Right ventricle myocardium superior (tissue), 1 donor: ENCODE data around the gene IMMP1L. TPM values are rescaled to one million over a fixed set of nuclear protein-coding genes. Genes with fewer than 3 reads are reported as not detected.
A peak's percentile ranks its signal among the peaks of the same experiment; 100 is the strongest.
"Not testable (repeated sequence)": the region's sequence is repeated elsewhere in the genome, so short reads cannot be mapped to it uniquely, and the experiment has no call there.

Experiments used
- ATAC-seq: fragments of 200-7000 bp; cut with Tn5 transposase; one replicate; pipeline ENCODE4 v1.9.1; 2020; ENCODE audit warnings: mild to moderate bottlenecking; ENCODE audit not compliant: poor library complexity
- DNase-seq: peaks from one replicate; pipeline ENCODE4 v3.0.0-alpha.2; 2020
- intact Hi-C: fragments of 100-400 bp; cut with DNase I; formaldehyde crosslinking; loops from one replicate; pipeline ENCODE4 v1.11.2; 2022
- long read RNA-seq: library from polyadenylated mRNA; unstranded; transcript quantifications from one replicate; pipeline ENCODE4 v2.0.0, GENCODE V29; 2021
- total RNA-seq: library from RNA; stranded (reverse); fragmentation: NEBNext Ultra II Directional; extraction: Animal tissue kit (Norgen Biotek cat#: 25700); gene quantifications from one replicate; pipeline ENCODE4 v1.2.1, GENCODE V29; 2021
- donor health status: DM: no; HTN: yes; CAD: no; lungs with severe emphysema.

Gene IMMP1L, protein sequence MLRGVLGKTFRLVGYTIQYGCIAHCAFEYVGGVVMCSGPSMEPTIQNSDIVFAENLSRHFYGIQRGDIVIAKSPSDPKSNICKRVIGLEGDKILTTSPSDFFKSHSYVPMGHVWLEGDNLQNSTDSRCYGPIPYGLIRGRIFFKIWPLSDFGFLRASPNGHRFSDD
- 20.3 TPM for total RNA-seq
- long read RNA-seq, transcript IMMP1L-213 (3 exons, 314 nt) = major isoform, 5 of 10 reads
- long read RNA-seq, partial matches to known transcripts = 0 of 10 reads
- long read RNA-seq, other reads (novel, unspliced or antisense) = 2 of 10 reads

DNA sequence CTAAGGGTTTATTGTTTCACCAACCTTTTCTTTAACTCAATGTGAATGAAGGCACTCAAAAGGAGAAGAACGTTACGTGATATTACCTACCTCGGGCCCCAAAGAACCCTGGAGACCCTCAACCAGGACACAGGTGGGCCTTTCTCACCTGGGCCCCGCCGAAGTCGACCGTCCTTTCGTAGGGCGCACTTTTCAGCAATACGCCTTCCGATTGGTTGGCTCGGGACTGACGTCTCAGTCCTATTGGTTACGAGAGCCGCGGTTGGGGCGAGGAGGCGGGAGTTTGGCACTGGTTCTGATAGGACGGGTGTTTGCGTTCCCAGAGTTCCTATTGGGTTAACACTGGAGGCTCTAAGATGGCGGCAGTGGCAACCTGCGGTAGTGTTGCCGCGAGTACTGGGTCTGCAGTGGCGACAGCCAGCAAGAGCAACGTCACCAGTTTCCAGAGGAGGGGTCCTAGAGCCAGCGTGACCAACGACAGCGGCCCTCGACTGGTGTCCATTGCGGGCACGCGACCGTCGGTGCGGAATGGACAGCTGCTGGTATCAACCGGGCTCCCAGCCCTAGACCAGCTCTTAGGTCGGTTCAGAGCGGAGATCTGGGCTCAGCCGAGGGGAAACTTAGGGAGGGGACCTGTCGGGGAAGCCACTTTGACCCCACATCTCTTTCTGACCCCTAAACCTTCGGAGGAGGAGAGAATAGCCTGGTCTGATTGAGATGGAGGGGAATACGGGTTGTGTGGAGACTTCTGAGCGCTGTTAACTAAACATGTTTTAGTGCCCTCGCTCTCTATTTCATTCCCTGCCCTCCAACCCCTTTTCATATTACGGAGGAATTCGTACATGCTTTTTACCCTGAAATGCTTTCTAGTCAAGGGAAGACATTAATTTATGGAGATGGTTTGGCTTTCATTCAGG lies at the start of gene IMMP1L, which contains the start of gene ELP4:
Gene IMMP1L, minus strand, starts transcription at position 194 of the 917 bp plus-strand sequence. CDS start 46,346 bp downstream, outside the sequence.
Gene ELP4, plus strand, starts transcription at position 339 of the 917 bp plus-strand sequence. Its CDS starts 18 bp downstream, at position 357.
- intact Hi-C loops = no loop called here
- peak; percentile 100 for ATAC-seq
- DNase-seq = peak; percentile 96

DNA sequence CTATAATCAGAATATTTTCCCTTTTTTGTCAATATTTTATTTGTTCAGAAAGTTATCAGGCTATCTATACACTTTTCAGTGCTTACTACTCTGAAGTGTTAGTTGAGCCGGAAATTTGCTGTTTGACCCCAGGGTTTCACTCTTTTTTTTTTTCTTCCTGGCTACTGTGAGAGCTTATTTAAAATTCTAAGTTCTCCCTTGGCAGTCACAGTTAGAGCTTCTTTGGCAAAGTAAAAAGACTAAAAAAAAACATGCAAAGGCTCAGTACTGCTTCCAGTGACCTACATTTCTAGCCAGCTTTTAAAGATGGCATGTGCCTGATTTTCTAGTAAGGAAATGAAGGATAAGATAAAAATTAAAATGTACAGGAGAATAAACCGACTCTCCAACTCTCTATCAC lies 48.6 kb upstream of the IMMP1L start:
- no peak for DNase-seq
- ATAC-seq = no peak
- intact Hi-C loops = no loop called here

GRCh38 chr11:31555938-31556337 lies 46.5 kb upstream of the IMMP1L start:
- no peak for ATAC-seq
- intact Hi-C loops = no loop called here

DNA sequence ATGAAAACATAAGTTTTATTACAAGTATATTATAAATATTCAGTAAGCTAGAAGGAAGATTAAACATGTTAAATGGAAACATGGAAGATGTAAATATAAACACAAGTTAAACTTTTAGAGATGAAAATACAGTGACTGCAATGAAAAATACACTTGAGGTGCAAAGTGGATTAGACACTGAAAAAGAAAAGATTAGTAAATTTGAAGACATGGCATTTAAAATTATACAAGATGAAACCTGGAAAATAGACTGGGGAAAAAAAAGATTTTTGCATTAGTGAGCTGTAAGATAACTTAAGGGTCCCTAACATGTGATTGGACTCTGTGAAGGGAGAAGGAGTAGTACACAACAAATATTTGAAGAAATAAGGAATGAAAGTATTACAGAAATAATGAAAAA lies 33.4 kb upstream of the IMMP1L start:
- ATAC-seq (no peak), DNase-seq (no peak)
- intact Hi-C loops = no loop called here

More at GRCh38 chr11:31555938-31556337, 46.5 kb upstream of the IMMP1L start:
- no peak for DNase-seq

GRCh38 chr11:31535479-31535878 lies 26.1 kb upstream of the IMMP1L start:
- intact Hi-C loops = no loop called here
- ATAC-seq = no peak

GRCh38 chr11:31531293-31531692 lies 21.9 kb upstream of the IMMP1L start:
- intact Hi-C loops = no loop called here
- no peak for DNase-seq
- ATAC-seq = no peak

More at GRCh38 chr11:31535479-31535878, 26.1 kb upstream of the IMMP1L start:
- no peak for DNase-seq

DNA sequence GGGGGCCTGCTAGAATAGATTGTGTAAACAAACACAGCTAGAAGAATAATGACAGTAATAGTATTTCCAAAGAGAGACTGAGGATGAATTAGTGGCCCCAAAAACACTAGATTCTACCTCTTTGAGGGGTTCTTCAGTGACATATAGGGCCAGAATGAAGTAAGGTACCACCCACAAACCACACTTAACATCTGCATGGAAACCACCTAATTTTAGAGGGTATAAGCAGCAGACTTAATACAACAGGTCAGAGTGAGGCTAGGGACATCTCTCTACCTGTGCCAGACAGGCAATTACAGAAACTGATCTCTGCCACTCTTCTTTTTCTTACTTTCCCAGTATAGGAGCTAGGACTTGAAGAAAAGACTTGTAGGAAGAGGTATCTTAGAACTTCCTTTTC lies 20.3 kb upstream of the IMMP1L start:
- DNase-seq (no peak), ATAC-seq (no peak)
- intact Hi-C loops = no loop called here

DNA sequence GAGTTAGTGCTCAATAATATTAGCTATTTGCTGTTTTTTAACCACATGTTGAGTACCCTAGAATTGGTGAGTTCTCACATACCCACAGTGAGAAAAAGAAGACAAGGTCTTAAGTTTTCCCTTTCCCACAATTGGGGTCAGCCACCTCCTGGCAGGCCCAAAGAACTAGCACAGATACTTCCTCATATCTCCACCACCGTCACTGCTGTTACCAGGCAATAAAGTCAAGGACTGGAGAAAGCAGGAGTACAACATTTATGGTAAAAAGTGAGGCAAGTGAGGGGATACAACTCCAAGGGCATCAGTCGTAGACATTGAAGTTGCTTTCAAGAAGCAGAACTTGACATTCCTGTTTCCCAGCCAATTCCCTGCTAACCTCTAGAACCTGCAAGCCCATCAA lies 19.8 kb upstream of the IMMP1L start:
- intact Hi-C loops = no loop called here
- DNase-seq = no peak
- no peak for ATAC-seq

- DNase-seq (no peak), ATAC-seq (no peak)
- intact Hi-C loops = no loop called here
Measured at GRCh38 chr11:31521497-31522150, 12.2 kb upstream of the IMMP1L start.

DNA sequence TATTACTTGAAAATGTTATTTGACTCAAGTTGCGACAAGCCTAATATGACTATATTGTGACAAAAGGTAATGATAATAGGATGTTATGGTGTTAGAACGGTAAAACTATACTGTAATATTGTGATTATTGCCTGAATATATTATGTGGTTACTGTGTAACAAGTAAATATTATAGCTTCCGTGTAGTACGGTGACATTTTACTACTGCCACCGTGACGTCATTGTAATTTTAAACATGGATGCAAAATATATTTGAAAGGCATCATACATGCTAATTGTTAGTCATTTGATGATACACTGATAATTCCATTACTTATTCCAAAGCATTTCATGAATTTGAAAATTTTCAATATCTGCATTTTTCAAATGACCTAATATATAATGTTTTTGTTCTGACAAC lies 2.7 kb upstream of the IMMP1L start:
- ATAC-seq (no peak), DNase-seq (no peak)
- intact Hi-C loops = no loop called here

- DNase-seq (no peak), ATAC-seq (peak; percentile 27)
- intact Hi-C loops = no loop called here
Measured at GRCh38 chr11:31509051-31509428, 382 bp downstream of the IMMP1L start.

DNA sequence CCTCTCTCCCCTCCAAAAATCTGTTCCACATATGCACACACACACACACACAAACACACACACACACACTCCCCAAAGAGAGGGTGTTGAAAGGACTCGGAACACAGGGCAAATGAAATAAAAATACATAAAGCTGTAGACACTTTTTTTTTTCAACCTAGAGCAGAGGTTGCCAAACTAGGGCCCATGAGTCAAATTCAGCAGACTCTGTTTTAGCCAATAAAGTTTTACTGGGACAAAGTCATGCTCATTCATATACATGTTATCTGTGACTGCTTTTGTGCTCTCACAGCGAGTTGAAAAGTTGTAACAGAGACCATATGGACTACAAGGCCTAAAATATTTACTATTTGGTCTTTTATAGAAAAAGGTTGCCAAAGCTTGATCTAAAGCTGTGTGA lies 8.9 kb downstream of the IMMP1L start:
- ATAC-seq = no peak
- intact Hi-C loops = no loop called here
- no peak for DNase-seq

DNA sequence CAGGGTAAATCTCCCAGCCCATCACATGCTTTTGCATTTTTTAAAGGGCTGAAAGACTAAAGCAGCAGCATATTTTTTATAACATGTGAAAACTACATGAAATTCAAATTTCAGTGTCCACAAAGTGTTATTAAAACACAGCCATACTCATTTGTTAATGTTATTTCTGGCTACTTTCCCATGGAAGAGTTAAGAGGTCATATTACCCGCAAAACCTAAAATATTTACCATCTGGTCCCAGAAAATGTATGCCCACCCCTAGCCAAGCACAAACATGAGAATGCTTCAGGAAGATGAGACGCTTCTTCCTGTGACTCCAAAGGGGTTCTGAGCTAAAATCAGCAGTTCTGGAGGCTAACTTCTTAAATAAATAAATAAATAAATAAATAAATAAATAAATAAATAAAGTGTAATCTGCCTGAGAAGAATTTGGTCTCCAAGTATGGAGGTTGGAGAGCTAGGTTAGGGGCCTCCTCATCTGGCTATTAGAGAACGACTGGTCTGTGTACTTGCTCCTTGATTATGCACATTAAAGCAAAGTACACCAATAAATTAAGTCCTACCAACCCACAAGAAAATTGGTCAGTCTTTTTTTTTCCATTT lies 9.7 kb downstream of the IMMP1L start:
- ATAC-seq (no peak), DNase-seq (no peak)
- intact Hi-C loops = no loop called here

DNA sequence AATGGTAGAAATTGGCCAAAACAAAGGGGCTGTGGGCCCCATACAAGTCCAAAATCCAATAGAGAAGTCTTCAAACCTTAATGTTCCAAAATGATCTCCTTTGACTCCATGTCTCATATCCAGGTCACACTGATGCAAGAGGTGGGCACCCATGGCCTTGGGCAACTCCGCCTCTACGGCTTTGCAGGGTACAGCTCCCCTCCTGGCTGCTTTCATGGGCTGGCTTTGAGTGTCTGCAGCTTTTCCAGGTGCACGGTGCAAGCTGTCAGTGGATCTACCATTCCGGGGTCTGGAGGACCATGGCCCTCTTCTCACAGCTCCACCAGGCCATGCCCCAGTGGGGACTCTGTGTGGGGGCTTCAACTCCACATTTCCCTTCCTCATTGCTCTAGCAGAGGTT lies 15.7 kb downstream of the IMMP1L start:
- ATAC-seq, intact Hi-C loops, DNase-seq: not testable (repeated sequence)

GRCh38 chr11:31493235-31493634 lies 16.2 kb downstream of the IMMP1L start:
- no peak for ATAC-seq
- intact Hi-C loops = no loop called here

DNA sequence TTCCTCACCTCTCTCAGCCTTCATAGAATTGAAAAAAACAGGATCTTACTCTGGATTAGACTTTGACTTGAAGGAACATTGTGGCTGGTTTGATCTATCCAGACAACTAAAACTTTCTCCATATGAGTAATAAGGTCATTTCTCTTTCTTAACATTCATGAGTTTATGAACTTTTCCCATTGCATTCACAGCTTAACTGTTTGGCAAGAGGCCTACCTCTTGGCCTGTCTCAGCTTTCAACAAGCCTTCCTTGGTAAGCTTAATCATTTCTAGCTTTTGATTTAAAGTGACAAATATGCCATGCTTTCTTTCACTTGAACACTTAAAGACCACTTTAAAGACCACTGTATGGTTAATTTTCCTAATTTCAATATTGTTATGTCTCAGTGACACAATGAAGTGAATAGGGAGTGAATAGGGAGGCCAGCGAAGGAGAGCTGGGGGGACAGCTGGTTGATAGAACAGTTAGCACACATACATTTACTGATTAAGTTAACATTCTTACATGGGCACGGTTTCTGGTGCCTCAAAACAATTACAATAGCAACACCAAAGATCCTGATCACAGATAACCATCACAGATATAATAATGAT lies 17.0 kb downstream of the IMMP1L start:
- intact Hi-C loops = no loop called here

More at GRCh38 chr11:31493235-31493634, 16.2 kb downstream of the IMMP1L start:
- no peak for DNase-seq

GRCh38 chr11:31487848-31488247 lies 21.6 kb downstream of the IMMP1L start:
- no peak for DNase-seq
- intact Hi-C loops = no loop called here
- ATAC-seq = no peak

More for the DNA sequence above, 17.0 kb downstream of the IMMP1L start:
- DNase-seq (no peak), ATAC-seq (no peak)

- DNase-seq (no peak), ATAC-seq (no peak)
- intact Hi-C loops = no loop called here
Measured at GRCh38 chr11:31484497-31484896, 24.9 kb downstream of the IMMP1L start.
